ENCODE results near the gene C1orf198.

DNA sequence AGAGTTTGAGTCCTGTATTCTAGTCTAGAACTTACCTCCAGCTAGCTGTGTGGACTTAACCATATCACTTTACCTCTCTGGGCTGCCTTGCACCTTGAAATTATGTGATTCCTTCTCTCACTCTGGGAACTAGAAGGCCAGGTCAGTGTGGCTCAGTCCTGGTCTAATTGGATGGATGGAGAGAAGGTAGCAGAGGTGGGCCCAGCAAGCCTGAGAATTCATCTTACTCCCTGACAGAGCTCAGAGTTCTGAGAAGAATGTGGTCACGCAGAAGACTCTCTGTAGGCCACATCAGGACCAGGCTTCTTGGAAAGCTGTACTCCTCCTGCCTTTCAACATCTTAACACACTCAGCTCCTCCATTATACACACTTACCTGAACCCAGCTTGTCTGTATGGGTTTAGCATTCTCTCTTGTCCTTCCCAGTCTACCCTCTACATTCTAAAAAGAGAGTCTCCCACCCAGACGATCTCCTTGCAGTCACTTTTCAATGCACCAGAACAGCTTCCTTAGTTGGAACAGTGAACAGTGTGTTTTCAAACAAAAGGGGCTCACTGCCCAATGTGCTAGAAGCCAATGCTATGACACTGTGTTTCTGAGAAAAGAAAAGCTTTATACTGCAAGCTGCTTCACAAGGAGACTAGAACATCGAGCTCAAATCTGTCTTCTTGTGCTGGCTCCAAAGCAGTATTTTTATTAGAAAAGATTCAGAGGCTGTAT is 60.6 kb downstream of the C1orf198 start:
- TF ChIP-seq CTCF (IDR thresholded peaks at IDR 0.05) (no peak), POLR2A (IDR thresholded peaks at IDR 0.05) (no peak)

Measured in heart left ventricle (tissue), 13 donors.